Esophagus mucosa (tissue), 1 donor: ENCODE results near the gene OCA2. TPM values are rescaled to one million over a fixed set of nuclear protein-coding genes. Genes with fewer than 3 reads are reported as not detected.

Experiments
- ATAC-seq: fragments of 200-7000 bp; cut with Tn5 transposase; one replicate; pipeline ENCODE4 v1.9.1; 2020
- total RNA-seq: library from RNA; stranded (reverse); gene quantifications from one replicate; pipeline ENCODE4 v1.2.4, GENCODE V29; 2023
- donor health status: DM: yes; HTN: yes; CAD: no.

OCA2 gene
- total RNA-seq, 1 donor from 2014 or later: 1.6 TPM

- ATAC-seq: no peak
Measured at GRCh38 chr15:28078191-28078719, 20.9 kb downstream of the OCA2 start.

GRCh38 chr15:28075573-28075972, 23.5 kb downstream of the OCA2 start:
- no peak for ATAC-seq

DNA sequence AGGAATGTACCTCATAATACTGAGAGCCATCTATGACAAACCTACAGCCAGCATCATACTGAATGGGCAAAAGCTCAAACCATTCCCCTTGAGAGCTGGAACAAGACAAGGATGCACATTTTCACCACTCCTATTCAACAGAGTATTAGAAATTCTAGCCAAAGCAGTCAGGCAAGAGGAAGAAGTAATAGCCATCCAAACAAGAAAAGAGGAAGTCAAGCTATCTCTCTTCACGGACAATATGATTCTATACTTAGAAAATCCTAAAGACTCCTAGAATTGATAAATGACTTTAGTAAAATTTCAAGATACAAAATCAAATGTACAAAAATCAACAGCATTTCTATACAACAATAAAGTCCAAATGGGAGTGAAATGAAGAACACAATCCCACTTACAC, 30.2 kb downstream of the OCA2 start:
- no peak for ATAC-seq

DNA sequence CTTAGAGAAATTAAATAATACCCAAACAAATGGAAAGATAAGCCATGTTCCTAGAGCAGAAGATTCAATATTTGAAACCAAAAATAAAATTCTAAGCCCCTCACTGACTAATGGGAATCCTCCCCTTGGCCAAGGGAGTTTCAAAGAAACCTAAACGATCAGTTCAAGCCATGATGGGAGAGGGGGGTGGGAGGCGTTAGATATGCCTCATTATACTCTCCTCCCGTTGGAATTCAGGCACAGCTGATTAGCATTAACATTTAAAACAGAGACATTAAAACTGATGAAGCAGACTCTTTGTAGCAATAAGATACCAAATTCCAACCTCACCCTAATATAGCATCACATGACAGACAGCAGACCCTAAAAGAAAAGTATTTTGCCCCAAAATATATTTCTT, 32.9 kb downstream of the OCA2 start:
- no peak for ATAC-seq

DNA sequence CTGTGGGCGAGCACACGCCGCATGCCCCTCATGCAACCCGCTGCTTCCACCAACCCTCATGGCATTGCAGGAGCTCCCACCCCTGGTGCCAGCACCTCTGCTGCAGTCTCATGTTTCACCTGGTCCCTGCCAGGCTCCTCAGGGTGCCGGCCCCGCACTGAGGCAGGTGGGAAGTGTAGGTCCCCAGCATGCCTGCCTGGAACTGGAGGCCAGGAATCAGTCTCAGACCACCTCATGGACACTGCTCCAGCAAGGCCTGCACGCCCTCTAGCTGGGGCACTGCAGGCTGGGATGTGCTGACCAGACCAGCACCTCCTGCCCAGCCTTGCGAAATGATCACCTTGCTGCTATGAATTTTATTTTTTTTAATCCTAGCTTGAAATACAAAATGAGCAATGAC, 39.1 kb downstream of the OCA2 start:
- no peak for ATAC-seq

- no peak for ATAC-seq
Measured at GRCh38 chr15:28058082-28058481, 41.0 kb downstream of the OCA2 start.

DNA sequence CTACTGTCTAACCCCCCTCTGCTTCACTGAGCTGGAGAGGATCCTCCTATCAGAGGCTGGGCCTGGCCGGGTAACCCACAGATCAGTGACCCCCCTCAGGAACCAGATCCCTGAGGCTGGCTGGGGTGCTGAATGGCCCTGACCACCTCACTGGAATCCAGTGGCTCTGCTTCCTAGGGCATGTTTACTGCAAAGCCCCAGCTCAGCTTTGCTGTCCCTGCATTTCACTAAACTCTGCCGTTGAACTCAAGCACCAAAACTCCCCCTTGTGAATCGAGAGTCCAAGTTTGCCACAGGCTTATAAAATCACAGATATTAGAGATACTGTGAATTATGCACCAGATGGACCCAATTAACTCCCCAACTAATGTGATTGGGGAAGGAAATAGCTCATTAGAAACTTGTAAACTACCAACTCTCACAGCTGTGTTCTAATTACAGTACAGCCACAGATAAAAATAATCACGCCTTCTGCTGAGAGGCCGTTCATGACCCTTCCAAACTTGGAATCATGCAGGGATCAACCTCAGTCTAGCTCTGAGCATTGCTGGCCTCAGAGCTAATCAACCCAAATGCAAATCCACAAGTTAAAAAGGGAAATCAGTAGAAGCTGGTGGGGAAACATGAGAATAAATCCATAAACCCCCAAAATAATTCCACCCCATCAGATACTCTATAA, 47.0 kb downstream of the OCA2 start:
- ATAC-seq: no peak

DNA sequence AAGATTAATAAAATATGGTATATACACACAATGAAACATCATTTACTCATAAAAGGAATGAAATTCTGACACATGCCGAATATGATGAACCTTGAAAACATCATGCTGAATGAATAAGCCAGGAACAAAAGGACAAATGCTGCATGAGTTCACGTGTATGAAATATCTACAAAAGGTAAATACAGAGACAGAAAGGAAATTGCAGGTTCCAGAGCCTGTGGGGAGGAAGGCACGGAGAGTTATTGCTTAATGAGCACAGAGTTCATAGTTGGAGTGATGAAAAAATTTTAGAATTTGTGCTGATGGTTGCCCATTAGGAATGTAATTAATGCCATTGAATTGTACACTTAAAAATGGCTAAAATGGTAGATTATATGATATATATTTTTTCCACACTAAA, 49.5 kb downstream of the OCA2 start:
- ATAC-seq: no peak

GRCh38 chr15:28047277-28047676, 51.8 kb downstream of the OCA2 start:
- no peak for ATAC-seq

GRCh38 chr15:28044121-28044672, 54.9 kb downstream of the OCA2 start:
- ATAC-seq: no peak

- no peak for ATAC-seq
Measured at GRCh38 chr15:28043691-28044091, 55.4 kb downstream of the OCA2 start.

- no peak for ATAC-seq
Measured at GRCh38 chr15:28037969-28038590, 61.0 kb downstream of the OCA2 start.

GRCh38 chr15:28033443-28033842, 65.7 kb downstream of the OCA2 start:
- no peak for ATAC-seq

GRCh38 chr15:28030801-28031200, 68.3 kb downstream of the OCA2 start:
- no peak for ATAC-seq

DNA sequence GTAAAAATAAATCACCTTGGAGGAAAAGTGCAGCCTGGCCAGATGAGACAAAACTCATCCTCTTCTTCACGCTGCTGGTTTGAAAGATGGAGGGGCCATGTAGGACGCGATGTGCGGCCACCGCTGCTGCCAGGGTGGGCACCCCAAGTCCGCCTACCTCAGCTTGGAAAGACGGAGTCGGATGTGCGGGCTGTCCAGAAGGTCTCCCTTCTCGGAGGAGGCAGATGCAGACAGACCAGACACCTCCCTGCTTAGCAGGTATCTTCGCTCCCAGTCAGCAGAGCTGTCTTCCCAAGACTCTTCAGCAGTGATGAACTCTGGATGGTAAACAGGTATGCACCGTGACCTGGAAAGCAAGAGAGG, 71.4 kb downstream of the OCA2 start:
- ATAC-seq: no peak

GRCh38 chr15:28026764-28027713, 72.1 kb downstream of the OCA2 start:
- no peak for ATAC-seq

DNA sequence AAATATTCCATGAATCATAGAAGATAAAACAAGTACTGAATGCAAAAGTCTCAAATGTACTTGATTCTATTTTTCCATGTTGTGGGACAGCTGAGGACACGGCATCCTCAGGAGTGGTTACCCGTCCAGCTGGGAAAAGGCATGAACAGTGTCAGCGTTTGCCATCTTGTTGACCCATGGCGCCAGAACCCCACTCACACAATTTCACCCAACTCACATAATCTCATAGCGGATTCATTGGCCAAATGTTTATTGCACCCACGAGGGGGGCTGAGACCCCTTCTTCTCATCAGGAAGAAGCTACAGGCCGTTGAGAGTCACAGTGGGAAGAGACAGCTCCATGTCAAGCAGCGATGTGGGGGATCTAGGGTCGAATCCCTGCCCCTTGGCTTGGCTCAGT, 72.9 kb downstream of the OCA2 start:
- no peak for ATAC-seq

- no peak for ATAC-seq
Measured at GRCh38 chr15:28025413-28025812, 73.7 kb downstream of the OCA2 start.

DNA sequence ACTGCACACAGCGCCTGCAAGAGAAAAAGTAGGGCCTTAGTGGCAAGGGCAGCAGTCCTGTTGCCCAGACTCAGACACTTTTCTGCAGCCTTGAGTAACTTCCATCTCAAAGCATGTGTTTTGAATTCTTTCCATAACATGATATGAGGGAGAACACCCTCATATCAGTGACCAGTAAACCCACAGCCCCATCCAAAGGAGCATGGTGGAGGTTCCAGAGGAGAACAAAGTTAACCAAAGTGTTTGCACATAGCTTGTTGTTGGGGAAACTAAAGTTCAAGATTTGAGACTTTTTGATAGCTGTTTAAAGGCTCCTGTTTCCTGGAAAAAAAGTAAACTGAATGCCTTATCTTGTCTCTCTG, 74.2 kb downstream of the OCA2 start:
- ATAC-seq: no peak

DNA sequence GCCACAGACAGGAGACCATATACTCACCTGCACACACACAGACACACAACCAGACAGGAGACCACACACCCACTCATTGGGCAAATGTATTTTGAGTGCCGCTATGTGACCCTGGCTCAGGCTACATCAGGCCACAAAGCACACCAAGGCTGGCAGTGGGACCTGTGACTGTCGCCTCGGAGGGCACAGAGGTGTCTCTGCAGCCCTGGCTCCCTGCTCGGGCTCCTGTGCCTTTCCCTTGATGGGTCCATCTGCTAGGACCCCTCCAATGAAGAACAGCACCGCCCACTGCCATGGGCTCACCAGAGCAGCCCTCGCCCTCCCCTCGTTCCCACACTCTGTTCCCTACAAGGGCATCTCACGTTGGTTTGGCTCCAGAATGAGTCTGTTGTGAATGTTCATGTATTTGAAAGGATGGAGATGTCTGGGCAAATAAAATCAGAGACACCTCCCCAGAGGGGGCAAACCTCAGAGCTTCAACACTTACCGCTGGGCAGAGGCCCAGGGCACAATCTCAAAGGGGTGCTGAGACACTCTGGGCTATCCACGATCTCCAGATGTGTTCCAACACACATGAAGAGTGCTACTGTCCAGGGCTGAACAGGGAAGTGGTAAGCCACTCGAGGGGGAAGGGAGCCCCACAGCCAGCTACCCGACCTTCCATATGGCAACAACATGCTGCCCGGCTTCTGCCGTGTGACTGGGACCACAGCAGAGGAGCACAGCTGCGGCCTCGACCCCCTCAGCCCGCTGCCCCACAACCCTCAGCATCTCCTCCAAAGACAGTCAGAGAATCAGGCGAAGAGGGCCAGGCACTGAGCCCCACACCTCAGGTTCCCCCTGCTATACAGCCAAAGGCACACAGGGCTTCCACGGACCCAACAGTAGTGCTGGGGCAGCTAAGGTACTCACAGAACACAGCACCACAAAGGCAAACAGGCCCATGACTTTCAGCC, 74.9 kb downstream of the OCA2 start:
- no peak for ATAC-seq

DNA sequence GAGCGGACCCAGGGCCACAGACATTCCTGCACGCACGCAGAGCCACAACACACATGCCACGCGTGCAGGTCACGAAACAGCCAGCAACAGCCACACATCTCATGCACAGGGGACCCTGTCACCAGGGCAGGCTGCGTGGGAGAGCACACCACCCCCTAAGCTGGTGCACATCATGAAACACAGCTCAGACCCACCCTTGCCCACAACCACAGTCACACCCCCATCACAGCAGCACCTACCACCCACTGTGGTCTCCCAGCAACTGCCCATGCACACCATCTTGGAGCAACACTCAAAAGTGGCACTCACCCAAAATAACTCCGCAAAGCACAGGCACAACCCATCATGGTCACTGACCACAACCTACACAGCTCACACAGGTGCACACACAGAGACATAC, 75.7 kb downstream of the OCA2 start:
- no peak for ATAC-seq

DNA sequence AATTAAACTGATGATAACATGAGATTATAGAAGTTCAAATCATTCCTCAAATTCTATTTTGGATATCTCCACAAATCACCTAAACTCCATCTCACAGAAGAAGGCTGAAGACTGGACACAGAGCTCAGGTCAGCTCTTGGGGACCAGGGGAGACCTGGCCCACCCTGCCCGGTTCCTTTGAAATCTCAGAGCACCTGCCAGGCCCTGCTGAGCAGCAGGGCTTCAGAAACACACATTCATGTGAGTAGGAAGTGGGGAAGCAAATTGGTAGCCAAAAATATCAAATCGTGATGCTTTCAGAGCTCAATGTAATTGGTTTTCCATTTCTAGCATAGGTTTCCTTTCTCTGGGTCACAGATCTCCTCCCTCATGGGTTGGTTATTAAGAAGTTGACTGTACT, 76.2 kb downstream of the OCA2 start:
- no peak for ATAC-seq
